Measurements from ENCODE around the gene SCYGR7. TPM values are rescaled to one million over a fixed set of nuclear protein-coding genes. Genes with fewer than 3 reads are reported as not detected.

The SCYGR7 gene
- 10 to 100 TPM in 1 of 4 donors, not detected in 3; 18.7 TPM for total RNA-seq

- 94 to 98% methylated on average over 4 to 5 of the region's 5 CpGs for WGBS, 2 donors
- intact Hi-C loops (cut with DNase I; ENCODE audit: low total_unique reads): no loop called here
- H3K4me3 ChIP-seq (ENCODE audit: low read depth, poor library complexity, severe bottlenecking): no peak within 1 kb of the TSS
- DNase-seq (ENCODE audit: low spot score in 2 of 2): no peak
- no peak for TF ChIP-seq POLR2A (IDR thresholded peaks at IDR 0.05)
These were observed at the start of gene SCYGR7 for GRCh38 chr2:227728035-227728434. SCYGR7 (plus strand) TSS chr2:227728335; CDS start chr2:227728335, 0 bp downstream.

GRCh38 chr2:227684258-227684657, 43.9 kb upstream of the SCYGR7 start:
- 64 to 69% methylated on average over 5 of the region's 5 CpGs for WGBS, 2 donors
- intact Hi-C loops (cut with DNase I; ENCODE audit: low total_unique reads): no loop called here
- no peak overlapping the region for H3K4me3 ChIP-seq (ENCODE audit: low read depth, poor library complexity, severe bottlenecking)
- no peak for TF ChIP-seq CTCF (IDR thresholded peaks at IDR 0.05)
- no peak for TF ChIP-seq POLR2A (IDR thresholded peaks at IDR 0.05)
- DNase-seq (ENCODE audit: low spot score in 2 of 2): no peak

GRCh38 chr2:227687189-227687588, 40.9 kb upstream of the SCYGR7 start:
- no peak overlapping the region for H3K4me3 ChIP-seq (ENCODE audit: low read depth, poor library complexity, severe bottlenecking)
- TF ChIP-seq POLR2A (IDR thresholded peaks at IDR 0.05) (no peak), CTCF (IDR thresholded peaks at IDR 0.05) (no peak)
- 68 to 75% methylated on average over 3 of the region's 3 CpGs for WGBS, 2 donors
- intact Hi-C loops (cut with DNase I; ENCODE audit: low total_unique reads): no loop called here
- no peak for DNase-seq (ENCODE audit: low spot score in 2 of 2)

GRCh38 chr2:227696990-227697679, 31.0 kb upstream of the SCYGR7 start:
- TF ChIP-seq CTCF (IDR thresholded peaks at IDR 0.05) (no peak), POLR2A (IDR thresholded peaks at IDR 0.05) (no peak)
- 18 to 26% methylated on average over 2 of the region's 2 CpGs for WGBS, 2 donors
- no peak overlapping the region for H3K4me3 ChIP-seq (ENCODE audit: low read depth, poor library complexity, severe bottlenecking)
- intact Hi-C loops (cut with DNase I; ENCODE audit: low total_unique reads): no loop called here
- no peak for DNase-seq (ENCODE audit: low spot score in 2 of 2)

GRCh38 chr2:227701556-227701955, 26.6 kb upstream of the SCYGR7 start:
- DNase-seq (ENCODE audit: low spot score in 2 of 2): no peak
- intact Hi-C loops (cut with DNase I; ENCODE audit: low total_unique reads): no loop called here
- 58 to 77% methylated on average over 3 of the region's 3 CpGs for WGBS, 2 donors

GRCh38 chr2:227703280-227703732, 24.8 kb upstream of the SCYGR7 start:
- TF ChIP-seq CTCF (IDR thresholded peaks at IDR 0.05) (no peak), POLR2A (IDR thresholded peaks at IDR 0.05) (no peak)

More at GRCh38 chr2:227701556-227701955, 26.6 kb upstream of the SCYGR7 start:
- TF ChIP-seq POLR2A (IDR thresholded peaks at IDR 0.05): no peak
- H3K4me3 ChIP-seq (ENCODE audit: low read depth, poor library complexity, severe bottlenecking): no peak overlapping the region

GRCh38 chr2:227703961-227704360, 24.2 kb upstream of the SCYGR7 start:
- 52 to 61% methylated on average over 3 of the region's 3 CpGs for WGBS, 2 donors
- intact Hi-C loops (cut with DNase I; ENCODE audit: low total_unique reads): no loop called here
- no peak overlapping the region for H3K4me3 ChIP-seq (ENCODE audit: low read depth, poor library complexity, severe bottlenecking)
- DNase-seq (ENCODE audit: low spot score in 2 of 2): no peak
- TF ChIP-seq CTCF (IDR thresholded peaks at IDR 0.05) (no peak), POLR2A (IDR thresholded peaks at IDR 0.05) (no peak)

More at GRCh38 chr2:227703280-227703732, 24.8 kb upstream of the SCYGR7 start:
- intact Hi-C loops (cut with DNase I; ENCODE audit: low total_unique reads): no loop called here
- DNase-seq (ENCODE audit: low spot score in 2 of 2): no peak
- 27 to 30% methylated on average over 4 of the region's 4 CpGs for WGBS, 2 donors
- H3K4me3 ChIP-seq (ENCODE audit: low read depth, poor library complexity, severe bottlenecking): no peak overlapping the region
